ENCODE measurements around the gene ICE2.

Gene ICE2

DNA sequence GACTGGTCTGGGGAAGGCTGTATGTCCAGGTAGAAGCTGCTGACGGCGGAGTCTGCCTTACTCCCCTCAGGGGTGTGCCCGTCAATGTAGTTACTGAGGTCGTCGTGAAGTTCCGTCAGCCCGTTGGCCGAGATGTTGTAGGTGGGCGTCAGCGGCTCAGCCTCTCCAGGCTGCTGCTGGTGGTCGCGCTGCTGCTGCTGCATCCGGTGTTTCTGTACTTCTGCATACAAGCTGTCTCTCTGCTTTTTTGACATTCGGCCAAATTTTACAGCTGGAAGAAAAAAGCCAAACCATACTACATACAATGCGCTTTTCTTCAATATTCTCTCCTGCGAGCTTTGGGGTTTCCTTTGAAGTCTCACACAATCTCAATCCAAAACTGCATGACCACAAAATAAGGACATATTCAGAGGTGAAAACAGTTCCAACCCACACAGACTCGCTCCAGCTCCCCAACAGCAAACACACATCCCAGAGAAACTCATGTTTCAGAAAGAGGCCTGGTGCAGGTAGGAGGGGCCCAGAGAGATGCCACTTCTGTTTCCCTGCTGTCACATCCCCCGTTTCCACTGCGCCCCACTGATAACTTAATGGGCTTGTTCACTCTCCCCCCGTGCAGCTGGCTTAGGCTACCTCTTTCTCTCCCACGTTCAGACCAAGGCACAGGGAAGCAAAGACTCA, 32.5 kb upstream of the ICE2 start:
- no peaks in the 10 kb centered on the region for H3K36me3 Mint-ChIP-seq (ENCODE audit: low read depth)

DNA sequence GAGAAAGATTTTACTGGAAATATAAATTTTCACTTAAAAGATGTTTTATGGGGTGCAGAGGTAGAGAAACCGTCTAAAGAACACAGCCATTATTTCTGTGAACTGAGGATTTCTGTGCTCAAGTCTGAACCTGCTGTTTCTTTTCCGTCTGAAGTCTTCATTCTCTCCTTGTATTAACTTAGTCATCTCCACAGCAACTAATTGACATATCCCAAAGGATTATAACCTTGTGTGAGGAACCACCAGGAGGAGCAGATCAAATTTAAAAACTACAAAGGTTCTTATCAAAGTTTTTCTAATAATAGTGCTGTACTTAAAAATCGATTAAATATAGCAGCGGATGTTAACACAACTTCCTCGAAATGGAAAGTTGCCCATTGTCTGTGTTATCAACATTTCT, 31.1 kb upstream of the ICE2 start:
- no peaks in the 10 kb centered on the region for H3K9me3 Mint-ChIP-seq
- peaks cover 5% of the 10 kb centered on the region for H3K4me1 Mint-ChIP-seq (ENCODE audit: low read depth)
- intact Hi-C loops (cut with micrococcal nuclease), result no loop called here
- H3K27ac Mint-ChIP-seq, result no peak overlapping the region
- no peak overlapping the region for H3K4me3 Mint-ChIP-seq
- H3K36me3 Mint-ChIP-seq (ENCODE audit: low read depth), result no peaks in the 10 kb centered on the region
- no peaks in the 10 kb centered on the region for H3K27me3 Mint-ChIP-seq

More for the DNA sequence above, 32.5 kb upstream of the ICE2 start:
- Mint-ChIP-seq H3K4me1 (ENCODE audit: low read depth) (peaks cover 5% of the 10 kb centered on the region), H3K27me3 (no peaks in the 10 kb centered on the region), H3K4me3 (no peak overlapping the region), H3K9me3 (no peaks in the 10 kb centered on the region), H3K27ac (no peak overlapping the region)
- intact Hi-C loops (cut with micrococcal nuclease), result no loop called here

DNA sequence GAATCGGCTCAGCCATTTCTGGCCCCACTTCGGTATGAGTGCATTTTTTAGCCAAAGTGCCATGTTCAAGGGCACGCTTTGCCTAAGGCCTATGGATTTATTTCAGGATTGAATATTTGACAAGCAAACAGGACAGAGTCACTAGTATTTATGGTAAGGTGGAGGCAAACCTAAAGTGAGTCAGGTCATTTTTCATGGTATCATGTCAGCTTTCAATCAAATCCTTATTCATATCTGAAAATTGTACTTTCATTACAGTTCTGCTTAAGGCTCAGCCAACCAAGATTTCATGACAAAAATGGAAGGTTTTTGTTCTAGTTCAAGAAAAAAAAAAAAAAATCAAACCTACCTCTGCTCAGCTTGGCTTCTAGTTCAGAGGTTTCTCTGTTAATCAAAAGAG, 30.5 kb upstream of the ICE2 start:
- Mint-ChIP-seq H3K36me3 (ENCODE audit: low read depth) (no peaks in the 10 kb centered on the region), H3K4me1 (ENCODE audit: low read depth) (peaks cover 5% of the 10 kb centered on the region), H3K9me3 (no peaks in the 10 kb centered on the region), H3K27ac (no peak overlapping the region), H3K27me3 (no peaks in the 10 kb centered on the region), H3K4me3 (no peak overlapping the region)
- intact Hi-C loops (cut with micrococcal nuclease), result no loop called here

DNA sequence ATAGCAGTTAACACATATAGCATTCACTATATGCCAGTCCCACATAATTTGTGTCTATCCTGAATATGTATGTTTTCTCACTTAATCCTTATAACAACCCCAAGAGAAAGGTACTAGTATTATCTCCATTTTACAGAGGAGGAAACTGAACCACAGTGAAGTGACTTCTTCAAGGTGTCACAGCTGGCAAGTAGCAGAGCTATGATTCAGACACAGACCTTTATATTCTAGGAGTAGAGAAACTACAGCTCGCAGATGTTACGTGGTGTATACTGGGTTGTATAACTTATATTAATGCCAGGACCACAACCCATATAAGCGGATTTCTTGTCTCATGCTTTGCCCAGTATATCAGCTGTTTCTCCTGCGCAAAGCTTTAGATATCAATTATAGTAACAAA, 29.5 kb upstream of the ICE2 start:
- Mint-ChIP-seq H3K27me3 (no peaks in the 10 kb centered on the region), H3K4me3 (no peak overlapping the region), H3K27ac (no peak overlapping the region), H3K4me1 (ENCODE audit: low read depth) (peaks cover 5% of the 10 kb centered on the region), H3K36me3 (ENCODE audit: low read depth) (no peaks in the 10 kb centered on the region), H3K9me3 (no peaks in the 10 kb centered on the region)
- intact Hi-C loops (cut with micrococcal nuclease), result no loop called here

DNA sequence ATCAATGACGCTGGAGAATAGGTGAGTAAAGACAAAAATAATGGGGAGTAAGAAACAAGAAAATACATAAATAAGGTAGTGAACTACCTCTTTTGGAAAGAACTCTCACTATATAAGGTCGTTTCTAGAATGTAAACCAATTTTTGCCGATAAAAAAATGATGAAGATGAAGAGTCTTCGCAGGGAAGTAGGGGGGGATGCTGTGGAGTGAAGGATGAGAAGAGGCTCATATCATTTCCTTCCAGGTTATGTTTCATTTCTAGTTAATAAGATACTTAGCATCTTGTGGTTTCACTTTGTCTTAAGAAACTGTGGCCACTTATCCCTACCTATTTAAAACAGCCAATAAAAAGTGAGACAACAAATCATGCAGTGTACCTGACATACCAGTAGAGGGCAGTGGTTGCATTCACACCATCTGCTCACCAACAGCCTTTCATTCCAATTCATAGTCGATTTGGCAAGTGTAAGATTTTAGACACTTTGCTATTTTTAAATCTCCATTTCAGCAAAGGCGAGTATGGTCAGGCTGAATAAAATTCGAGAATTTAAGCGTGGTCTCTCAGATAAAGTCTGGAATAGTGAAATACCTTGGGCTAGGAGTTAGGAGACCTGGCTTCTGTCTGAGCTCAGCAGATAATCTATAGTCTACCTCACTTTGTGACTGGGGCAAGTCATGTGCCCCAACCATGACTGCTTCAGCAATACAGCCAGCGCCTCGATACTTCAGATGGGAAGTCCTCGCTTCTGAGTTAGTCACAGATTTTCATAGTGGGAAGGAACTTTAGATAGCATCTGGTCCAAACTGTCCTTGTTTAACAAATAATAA, 28.9 kb upstream of the ICE2 start:
- no peak overlapping the region for H3K4me3 Mint-ChIP-seq
- intact Hi-C loops (cut with micrococcal nuclease), result no loop called here
- H3K4me1 Mint-ChIP-seq (ENCODE audit: low read depth), result peaks cover 5% of the 10 kb centered on the region
- H3K36me3 Mint-ChIP-seq (ENCODE audit: low read depth), result no peaks in the 10 kb centered on the region
- H3K27ac Mint-ChIP-seq, result no peak overlapping the region
- no peaks in the 10 kb centered on the region for H3K9me3 Mint-ChIP-seq
- no peaks in the 10 kb centered on the region for H3K27me3 Mint-ChIP-seq

DNA sequence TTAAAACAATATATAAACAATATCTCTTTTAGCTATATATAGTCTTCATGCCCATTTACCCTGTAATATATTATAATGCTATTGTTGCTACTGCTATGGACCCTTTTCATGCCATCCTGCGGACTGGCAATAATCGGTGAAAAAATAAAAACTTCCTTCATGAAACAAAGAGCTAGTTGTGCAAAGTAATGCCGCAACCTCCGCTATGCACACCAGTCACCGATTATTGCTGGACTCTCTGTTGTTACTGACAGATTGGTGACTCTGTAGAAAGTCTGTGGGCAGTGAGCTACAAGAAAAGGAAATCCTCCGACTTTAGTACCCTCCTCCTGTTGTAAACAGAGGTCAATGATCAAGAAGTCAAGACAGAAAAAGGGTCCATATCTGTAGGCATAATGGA, 17.9 kb upstream of the ICE2 start:
- H3K4me3 Mint-ChIP-seq, result no peak overlapping the region
- H3K36me3 Mint-ChIP-seq (ENCODE audit: low read depth), result no peaks in the 10 kb centered on the region
- H3K4me1 Mint-ChIP-seq (ENCODE audit: low read depth), result no peaks in the 10 kb centered on the region
- H3K9me3 Mint-ChIP-seq, result no peaks in the 10 kb centered on the region
- no peaks in the 10 kb centered on the region for H3K27me3 Mint-ChIP-seq
- intact Hi-C loops (cut with micrococcal nuclease), result no loop called here
- no peak overlapping the region for H3K27ac Mint-ChIP-seq

DNA sequence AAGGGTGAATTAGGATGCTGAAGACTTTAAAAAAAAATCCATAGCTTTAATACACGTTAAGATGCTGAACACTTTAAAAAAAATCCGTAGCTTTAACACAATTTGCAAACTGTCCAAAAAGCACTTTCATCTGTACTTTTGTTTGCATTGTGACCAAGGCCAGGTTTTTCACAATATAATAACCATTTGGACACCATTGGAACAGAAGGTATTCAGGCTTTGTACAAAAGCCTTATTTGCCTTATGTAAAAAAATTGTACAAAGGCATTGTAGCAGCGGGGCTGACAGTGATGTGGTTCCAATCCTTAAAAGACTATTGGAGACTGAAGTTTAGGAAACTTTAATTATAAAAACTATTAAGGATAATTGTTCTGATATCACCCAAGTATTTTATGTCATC, 15.2 kb upstream of the ICE2 start:
- intact Hi-C loops (cut with micrococcal nuclease), result no loop called here
- Mint-ChIP-seq H3K27ac (no peak overlapping the region), H3K27me3 (no peaks in the 10 kb centered on the region), H3K4me1 (ENCODE audit: low read depth) (no peaks in the 10 kb centered on the region), H3K9me3 (no peaks in the 10 kb centered on the region), H3K4me3 (no peak overlapping the region), H3K36me3 (ENCODE audit: low read depth) (no peaks in the 10 kb centered on the region)

DNA sequence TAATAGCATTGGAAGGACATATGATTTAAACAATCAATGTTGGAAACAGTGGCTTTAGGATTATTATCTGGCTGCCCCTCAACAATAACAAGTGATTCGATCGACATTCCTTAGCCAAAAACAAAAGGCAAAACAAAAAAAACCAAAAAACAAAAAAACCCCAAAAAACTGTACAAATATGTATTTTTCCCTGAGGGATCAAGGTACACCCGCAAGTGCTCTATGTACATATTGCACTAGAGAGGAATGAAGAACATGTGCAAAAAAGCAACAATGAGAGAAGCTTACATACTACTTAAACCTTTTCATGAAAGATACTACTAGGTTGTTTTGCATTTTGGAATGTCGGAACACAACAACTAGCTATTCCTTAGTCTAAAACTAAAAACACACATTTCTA, 14.2 kb upstream of the ICE2 start:
- no peaks in the 10 kb centered on the region for H3K27me3 Mint-ChIP-seq
- H3K9me3 Mint-ChIP-seq, result no peaks in the 10 kb centered on the region
- H3K4me3 Mint-ChIP-seq, result no peak overlapping the region
- no peaks in the 10 kb centered on the region for H3K4me1 Mint-ChIP-seq (ENCODE audit: low read depth)
- intact Hi-C loops (cut with micrococcal nuclease), result no loop called here
- no peaks in the 10 kb centered on the region for H3K36me3 Mint-ChIP-seq (ENCODE audit: low read depth)
- H3K27ac Mint-ChIP-seq, result no peak overlapping the region

DNA sequence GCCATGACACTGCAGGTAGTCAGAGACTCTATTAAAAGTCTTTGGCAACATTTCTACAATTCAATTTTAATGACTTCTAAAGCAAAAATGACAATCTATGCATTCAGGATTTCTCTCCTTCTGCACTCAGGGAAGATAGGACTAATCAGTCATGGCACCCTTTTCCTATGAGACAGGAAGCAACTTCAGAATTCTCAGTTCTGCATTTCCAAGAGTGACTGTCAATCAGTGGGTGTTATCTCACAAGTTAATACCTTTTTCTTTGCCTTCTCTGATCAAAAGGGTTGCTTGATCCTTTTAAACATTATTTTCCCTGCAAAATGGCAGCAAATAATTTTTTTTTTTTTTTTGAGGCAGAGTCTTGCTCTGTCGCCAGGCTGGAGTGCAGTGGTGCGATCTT, 7.8 kb upstream of the ICE2 start:
- no peak overlapping the region for H3K27ac Mint-ChIP-seq
- no peaks in the 10 kb centered on the region for H3K36me3 Mint-ChIP-seq (ENCODE audit: low read depth)
- intact Hi-C loops (cut with micrococcal nuclease), result no loop called here
- H3K4me1 Mint-ChIP-seq (ENCODE audit: low read depth), result no peaks in the 10 kb centered on the region
- no peak overlapping the region for H3K4me3 Mint-ChIP-seq
- no peaks in the 10 kb centered on the region for H3K9me3 Mint-ChIP-seq
- no peaks in the 10 kb centered on the region for H3K27me3 Mint-ChIP-seq

DNA sequence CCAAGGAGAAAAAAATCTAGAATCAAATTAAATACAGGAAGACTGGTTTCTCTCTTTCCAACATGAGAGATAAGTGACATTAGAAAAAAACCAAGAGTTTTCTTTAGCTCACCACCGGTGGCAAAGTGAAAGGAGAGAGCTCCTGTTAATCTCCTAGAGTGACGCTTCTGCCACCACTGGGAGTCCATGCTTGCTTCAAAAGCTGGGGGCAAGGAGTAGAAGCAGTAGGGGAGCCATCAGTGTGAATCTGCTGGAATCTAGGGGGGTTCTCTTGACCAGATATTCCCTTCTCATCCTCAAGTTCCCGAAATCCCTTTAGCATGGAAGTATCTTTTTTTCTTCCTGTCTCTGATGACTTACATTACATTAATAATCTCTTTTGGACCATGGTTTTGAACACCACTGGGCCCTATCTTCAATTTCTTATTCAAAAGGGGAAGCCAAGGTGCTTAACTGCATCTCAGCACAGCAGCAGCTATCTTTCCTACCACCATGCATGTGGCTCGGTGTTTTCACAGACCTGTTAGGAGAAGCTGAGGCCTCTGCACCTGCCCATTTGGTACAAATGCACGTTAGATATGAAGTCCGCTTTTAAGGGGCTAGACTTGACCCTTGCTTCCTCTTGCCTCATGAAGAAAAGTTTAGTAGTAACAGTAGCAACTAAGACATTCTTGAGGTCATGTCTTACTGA, 6.6 kb upstream of the ICE2 start:
- Mint-ChIP-seq H3K4me3 (no peak overlapping the region), H3K27ac (no peak overlapping the region), H3K27me3 (no peaks in the 10 kb centered on the region), H3K9me3 (no peaks in the 10 kb centered on the region), H3K4me1 (ENCODE audit: low read depth) (no peaks in the 10 kb centered on the region), H3K36me3 (ENCODE audit: low read depth) (no peaks in the 10 kb centered on the region)
- intact Hi-C loops (cut with micrococcal nuclease), result no loop called here

DNA sequence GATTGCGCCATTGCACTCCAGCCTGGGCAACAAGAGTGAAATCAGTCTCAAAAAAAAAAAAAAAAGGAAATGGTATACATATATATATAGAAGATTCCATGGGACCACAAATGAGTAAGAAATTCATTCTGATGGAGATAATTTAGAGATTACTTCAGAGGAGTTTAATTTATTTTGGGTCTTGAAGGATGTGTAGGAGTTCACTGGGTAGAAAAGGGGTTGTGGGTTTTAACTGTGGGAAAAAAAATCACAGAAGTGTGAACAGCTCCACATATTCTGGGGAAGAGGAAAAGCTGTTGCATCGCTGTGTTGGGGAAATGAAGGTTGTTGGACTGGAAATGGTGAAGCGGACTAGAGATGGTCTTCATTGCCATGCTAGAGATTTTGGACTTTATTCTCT, 4.1 kb upstream of the ICE2 start:
- Mint-ChIP-seq H3K27me3 (no peaks in the 10 kb centered on the region), H3K4me1 (ENCODE audit: low read depth) (peaks cover 17% of the 10 kb centered on the region), H3K36me3 (ENCODE audit: low read depth) (peaks cover 12% of the 10 kb centered on the region), H3K27ac (no peak overlapping the region), H3K4me3 (no peak overlapping the region), H3K9me3 (no peaks in the 10 kb centered on the region)
- intact Hi-C loops (cut with micrococcal nuclease), result no loop called here

DNA sequence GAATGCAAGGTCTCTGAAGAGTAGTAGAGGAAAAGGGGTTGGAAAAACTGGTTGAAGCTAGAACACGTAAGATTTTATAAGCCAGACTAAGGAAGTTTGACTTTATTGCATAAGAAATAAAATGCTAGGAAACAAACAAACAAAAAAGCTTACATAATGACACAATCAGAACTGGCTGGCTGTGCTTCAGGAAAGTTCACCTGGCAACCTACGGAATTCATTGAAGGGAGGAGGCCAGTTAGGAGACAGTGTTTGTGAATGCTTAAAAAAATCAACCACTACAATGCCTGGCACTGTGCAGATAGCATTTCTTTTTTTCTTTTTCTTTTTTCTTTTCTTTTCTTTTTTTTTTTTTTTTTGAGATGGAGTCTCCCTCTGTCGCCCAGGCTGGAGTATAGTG, 1.9 kb upstream of the ICE2 start:
- peaks cover 23% of the 10 kb centered on the region for H3K4me1 Mint-ChIP-seq (ENCODE audit: low read depth)
- H3K27ac Mint-ChIP-seq, result no peak overlapping the region
- no peaks in the 10 kb centered on the region for H3K27me3 Mint-ChIP-seq
- intact Hi-C loops (cut with micrococcal nuclease), result no loop called here
- no peak overlapping the region for H3K4me3 Mint-ChIP-seq
- H3K36me3 Mint-ChIP-seq (ENCODE audit: low read depth), result peaks cover 12% of the 10 kb centered on the region
- H3K9me3 Mint-ChIP-seq, result no peaks in the 10 kb centered on the region

DNA sequence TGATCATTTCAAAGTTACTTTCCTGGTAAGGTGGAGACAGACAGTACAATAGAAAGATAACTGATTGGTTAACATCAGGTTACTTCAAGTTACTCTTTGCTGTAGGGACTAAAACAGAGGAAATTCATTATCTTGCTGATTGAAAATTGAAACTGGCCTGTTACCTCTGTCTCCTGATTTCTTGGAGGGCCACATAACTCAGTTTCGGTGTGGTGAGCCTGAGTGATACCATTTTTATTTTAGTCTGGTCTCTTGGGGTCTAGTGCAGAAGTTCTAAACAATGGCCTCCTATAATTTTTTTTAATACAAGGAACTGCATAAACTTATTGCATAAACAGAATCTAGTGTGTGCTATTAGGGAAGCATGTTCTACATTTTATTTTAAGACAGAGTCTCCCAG, 1.2 kb upstream of the ICE2 start:
- H3K4me3 Mint-ChIP-seq, result peak overlapping the region; percentile 99
- H3K27ac Mint-ChIP-seq, result peak overlapping the region; percentile 99
- no peaks in the 10 kb centered on the region for H3K9me3 Mint-ChIP-seq
- H3K4me1 Mint-ChIP-seq (ENCODE audit: low read depth), result peaks cover 23% of the 10 kb centered on the region
- H3K27me3 Mint-ChIP-seq, result no peaks in the 10 kb centered on the region
- H3K36me3 Mint-ChIP-seq (ENCODE audit: low read depth), result peaks cover 12% of the 10 kb centered on the region
- intact Hi-C loops (cut with micrococcal nuclease), result no loop called here

DNA sequence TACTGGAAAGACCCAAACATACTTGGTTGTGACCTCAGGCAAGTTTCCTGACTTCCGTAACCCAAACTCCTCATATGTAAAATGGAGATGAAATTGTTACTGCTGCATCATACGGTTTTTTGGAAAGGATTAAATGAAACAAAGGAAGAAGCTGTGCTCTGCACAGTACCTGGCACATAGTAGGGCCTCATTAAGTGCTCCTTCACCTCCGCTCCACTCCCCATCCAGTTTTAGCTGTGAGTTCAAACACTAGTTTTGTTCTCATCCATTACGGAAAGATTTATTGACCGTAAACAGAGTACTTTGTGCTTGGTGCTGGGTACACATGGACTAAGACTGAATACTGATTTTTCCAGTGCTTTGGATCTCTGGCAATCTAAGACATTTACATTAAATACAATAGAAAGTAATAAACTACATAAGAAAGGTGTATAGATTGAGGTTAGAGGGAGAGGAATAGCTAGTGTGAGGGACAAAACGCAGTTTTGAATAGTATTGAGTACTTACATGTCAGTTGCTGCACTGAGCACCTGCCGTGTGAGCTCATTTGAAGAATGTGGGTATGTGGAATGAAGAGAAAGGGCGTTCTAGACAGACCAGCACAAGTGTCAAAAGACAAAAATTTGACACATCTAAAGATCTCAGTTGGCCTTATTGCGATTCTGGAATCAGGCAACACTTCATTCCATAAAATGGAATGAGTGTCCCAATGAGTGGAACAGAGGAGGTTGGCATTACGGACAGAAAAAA, 594 bp upstream of the ICE2 start:
- peak overlapping the region; percentile 99 for H3K4me3 Mint-ChIP-seq
- H3K27me3 Mint-ChIP-seq, result no peaks in the 10 kb centered on the region
- intact Hi-C loops (cut with micrococcal nuclease), result loop anchor here (5.0 kb wide), 1 partner anchor 87 kb away; no protein-coding TSS in a partner anchor
- peaks cover 29% of the 10 kb centered on the region for H3K4me1 Mint-ChIP-seq (ENCODE audit: low read depth)
- H3K36me3 Mint-ChIP-seq (ENCODE audit: low read depth), result peaks cover 12% of the 10 kb centered on the region
- H3K9me3 Mint-ChIP-seq, result no peaks in the 10 kb centered on the region
- peak overlapping the region; percentile 99 for H3K27ac Mint-ChIP-seq

Measured in dendritic cell treated with granulocyte-macrophage colony-stimulating factor and Interleukin-4, amounts not matched to agents 40 ng/mL and 50 ng/mL, for 4 days (primary cell).